ENCODE results near the gene RAB32.
A peak's percentile ranks its signal among the peaks of the same experiment; 100 is the strongest.

Gene RAB32

DNA sequence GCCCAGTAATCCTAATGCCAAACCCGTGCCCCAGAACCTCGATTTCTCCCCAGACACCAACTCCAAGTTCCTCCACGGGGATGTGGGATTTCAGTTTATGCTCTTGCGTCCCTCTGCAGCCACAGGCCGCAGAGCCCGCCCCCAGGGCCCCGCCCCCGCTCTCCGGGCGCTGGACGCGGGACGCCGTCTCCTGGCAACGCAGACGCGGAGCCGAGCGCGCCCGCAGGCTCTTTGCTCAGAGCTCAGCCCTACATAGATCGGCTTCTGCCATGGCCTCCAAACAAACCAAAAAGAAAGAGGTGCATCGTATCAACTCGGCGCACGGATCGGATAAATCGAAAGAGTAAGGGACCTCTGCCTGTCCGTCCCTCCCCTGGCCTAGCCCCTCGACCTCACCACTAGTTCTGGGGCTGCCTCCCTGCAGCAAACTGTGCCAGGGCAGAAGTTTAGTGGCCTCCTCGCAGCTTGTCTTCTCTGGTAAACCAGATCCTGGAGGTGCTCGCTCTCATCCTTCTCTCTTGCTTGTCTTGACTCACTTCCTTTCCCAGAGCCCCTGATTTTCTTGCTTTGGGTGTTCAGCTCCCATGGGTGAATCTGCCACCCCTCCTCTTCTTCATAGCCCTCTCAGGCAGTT is 55.3 kb downstream of the RAB32 start, which contains the start of gene ADGB:
Gene ADGB (plus strand): TSS at position 201 of the 634 bp plus-strand sequence. CDS start 69 bp downstream, at position 270.
- H3K4me1 ChIP-seq: no peaks in the 10 kb centered on the region
- no peak within 1 kb of the TSS for H3K9ac ChIP-seq
- H3K79me2 ChIP-seq: no peaks in the 10 kb centered on the region
- H3K4me2 ChIP-seq (ENCODE audit: low read length): peak within 1 kb of the TSS; percentile 77
- no peaks in the 10 kb centered on the region for H3K36me3 ChIP-seq (ENCODE audit: control insufficient read depth, insufficient read depth, low read length)
- H3K27me3 ChIP-seq (ENCODE audit: control insufficient read depth, insufficient read depth, low read length): no peaks in the 10 kb centered on the region
- no peak within 1 kb of the TSS for H3K27ac ChIP-seq
- peak within 1 kb of the TSS; percentile 48 for H3K4me3 ChIP-seq (ENCODE audit: low read depth, low read length)
- peak within 1 kb of the TSS; percentile 80 for H2AFZ ChIP-seq
- TF ChIP-seq, protein P1, sequence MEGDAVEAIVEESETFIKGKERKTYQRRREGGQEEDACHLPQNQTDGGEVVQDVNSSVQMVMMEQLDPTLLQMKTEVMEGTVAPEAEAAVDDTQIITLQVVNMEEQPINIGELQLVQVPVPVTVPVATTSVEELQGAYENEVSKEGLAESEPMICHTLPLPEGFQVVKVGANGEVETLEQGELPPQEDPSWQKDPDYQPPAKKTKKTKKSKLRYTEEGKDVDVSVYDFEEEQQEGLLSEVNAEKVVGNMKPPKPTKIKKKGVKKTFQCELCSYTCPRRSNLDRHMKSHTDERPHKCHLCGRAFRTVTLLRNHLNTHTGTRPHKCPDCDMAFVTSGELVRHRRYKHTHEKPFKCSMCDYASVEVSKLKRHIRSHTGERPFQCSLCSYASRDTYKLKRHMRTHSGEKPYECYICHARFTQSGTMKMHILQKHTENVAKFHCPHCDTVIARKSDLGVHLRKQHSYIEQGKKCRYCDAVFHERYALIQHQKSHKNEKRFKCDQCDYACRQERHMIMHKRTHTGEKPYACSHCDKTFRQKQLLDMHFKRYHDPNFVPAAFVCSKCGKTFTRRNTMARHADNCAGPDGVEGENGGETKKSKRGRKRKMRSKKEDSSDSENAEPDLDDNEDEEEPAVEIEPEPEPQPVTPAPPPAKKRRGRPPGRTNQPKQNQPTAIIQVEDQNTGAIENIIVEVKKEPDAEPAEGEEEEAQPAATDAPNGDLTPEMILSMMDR (IDR thresholded peaks at IDR 0.05): no peak
- H3K9me3 ChIP-seq (ENCODE audit: control insufficient read depth, low read length): no peaks in the 10 kb centered on the region

GRCh38 chr6:146601352-146601751 is 57.7 kb downstream of the RAB32 start:
- TF ChIP-seq, protein P1 (IDR thresholded peaks at IDR 0.05): no peak
- Histone ChIP-seq H3K79me2 (no peaks in the 10 kb centered on the region), H3K9ac (no peak overlapping the region), H3K36me3 (ENCODE audit: control insufficient read depth, insufficient read depth, low read length) (no peaks in the 10 kb centered on the region), H3K4me3 (ENCODE audit: low read depth, low read length) (no peak overlapping the region), H3K27ac (no peak overlapping the region), H3K9me3 (ENCODE audit: control insufficient read depth, low read length) (no peaks in the 10 kb centered on the region), H3K27me3 (ENCODE audit: control insufficient read depth, insufficient read depth, low read length) (no peaks in the 10 kb centered on the region), H3K4me1 (no peaks in the 10 kb centered on the region), H2AFZ (no peak overlapping the region), H3K4me2 (ENCODE audit: low read length) (no peak overlapping the region)

- H3K79me2 ChIP-seq: no peaks in the 10 kb centered on the region
These were observed 58.9 kb downstream of the RAB32 start for GRCh38 chr6:146602526-146602925.

More at GRCh38 chr6:146602526-146602925, 58.9 kb downstream of the RAB32 start:
- TF ChIP-seq, protein P1 (IDR thresholded peaks at IDR 0.05): no peak
- H3K27ac ChIP-seq: no peak overlapping the region
- H3K4me3 ChIP-seq (ENCODE audit: low read depth, low read length): no peak overlapping the region
- no peaks in the 10 kb centered on the region for H3K27me3 ChIP-seq (ENCODE audit: control insufficient read depth, insufficient read depth, low read length)
- no peak overlapping the region for H3K9ac ChIP-seq
- H3K36me3 ChIP-seq (ENCODE audit: control insufficient read depth, insufficient read depth, low read length): no peaks in the 10 kb centered on the region
- H3K4me1 ChIP-seq: no peaks in the 10 kb centered on the region
- H3K4me2 ChIP-seq (ENCODE audit: low read length): no peak overlapping the region
- H2AFZ ChIP-seq: no peak overlapping the region
- no peaks in the 10 kb centered on the region for H3K9me3 ChIP-seq (ENCODE audit: control insufficient read depth, low read length)
